GM19328 (cell line): ENCODE results near the gene ARIH2.

Source experiments
- ATAC-seq: cut with Tn5 transposase; IDR thresholded peaks from one replicate; pipeline ENCODE4 v1.9.1; 2021; ENCODE audit warnings: mild to moderate bottlenecking, moderate library complexity; ENCODE audit not compliant: unreplicated experiment

ARIH2 gene

DNA sequence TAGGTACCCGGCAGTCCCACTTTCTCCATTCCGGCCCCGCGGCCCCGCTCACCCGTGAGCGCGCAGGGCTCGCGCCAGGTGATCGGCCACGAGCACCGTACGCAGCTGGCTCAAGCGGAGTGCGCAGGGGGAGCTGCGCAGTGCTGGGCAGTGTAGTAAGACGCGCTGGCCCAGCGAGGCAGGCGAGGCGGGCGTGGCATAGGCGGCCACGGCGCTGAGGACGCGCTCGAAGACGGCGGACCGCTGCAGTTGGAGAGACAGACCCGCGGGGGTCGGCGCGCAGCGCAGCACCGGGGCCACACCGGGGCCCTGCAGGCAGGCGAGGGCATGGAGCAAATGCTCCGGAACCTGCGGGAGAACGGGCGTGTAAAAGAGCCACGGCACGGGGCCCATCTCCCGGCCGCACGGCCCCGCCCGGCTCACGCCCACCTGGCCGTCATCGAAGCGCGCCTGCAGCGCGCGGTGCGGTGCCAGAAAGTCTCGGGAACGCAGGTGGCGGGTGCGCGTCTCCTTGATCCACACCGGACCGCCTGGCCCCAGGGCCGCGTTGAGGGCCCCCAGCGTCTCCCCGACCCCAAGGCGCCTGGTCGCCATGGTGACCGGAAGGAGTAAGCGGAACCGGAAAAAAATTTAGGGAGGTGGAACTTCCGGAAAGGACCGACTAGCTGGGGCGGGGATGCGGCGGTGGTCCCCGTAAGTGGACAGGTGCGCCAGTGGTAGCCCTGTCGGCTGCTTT is 99.5 kb downstream of the ARIH2 start, which contains the start of gene DALRD3:
Gene DALRD3 (minus strand): TSS at position 610 of the 736 bp plus-strand sequence. CDS start 16 bp downstream, at position 594.
- no peak for ATAC-seq

- no peak for ATAC-seq
Measured at GRCh38 chr3:49018707-49019006, 100.0 kb downstream of the ARIH2 start.

GRCh38 chr3:49019941-49020329 is 101.3 kb downstream of the ARIH2 start:
- no peak for ATAC-seq

- ATAC-seq, result no peak
Measured at GRCh38 chr3:49020330-49021212, 101.9 kb downstream of the ARIH2 start.

- peak; percentile 47 for ATAC-seq
Measured at GRCh38 chr3:49021213-49021812, 102.7 kb downstream of the ARIH2 start.

- ATAC-seq, result peak; percentile 45
Measured at GRCh38 chr3:49021813-49022687, 103.4 kb downstream of the ARIH2 start, which contains the start of gene NDUFAF3. TSS of gene NDUFAF3 (plus strand) at chr3:49022121. CDS start at chr3:49022145, 24 bp downstream.

DNA sequence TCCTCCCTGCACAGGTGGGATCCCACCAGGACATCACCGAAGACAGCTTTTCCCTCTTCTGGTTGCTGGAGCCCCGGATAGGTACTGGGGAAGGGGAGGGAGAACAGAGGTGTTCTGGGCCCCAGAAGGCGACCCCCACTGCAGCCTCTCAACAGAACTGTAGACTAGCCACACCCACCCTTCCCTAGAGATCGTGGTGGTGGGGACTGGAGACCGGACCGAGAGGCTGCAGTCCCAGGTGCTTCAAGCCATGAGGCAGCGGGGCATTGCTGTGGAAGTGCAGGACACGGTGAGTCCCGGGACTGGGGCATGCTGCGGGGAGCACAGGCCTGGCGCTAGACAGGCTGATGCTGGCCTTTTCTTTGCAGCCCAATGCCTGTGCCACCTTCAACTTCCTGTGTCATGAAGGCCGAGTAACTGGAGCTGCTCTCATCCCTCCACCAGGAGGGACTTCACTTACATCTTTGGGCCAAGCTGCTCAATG is 104.1 kb downstream of the ARIH2 start:
- ATAC-seq, result no peak

DNA sequence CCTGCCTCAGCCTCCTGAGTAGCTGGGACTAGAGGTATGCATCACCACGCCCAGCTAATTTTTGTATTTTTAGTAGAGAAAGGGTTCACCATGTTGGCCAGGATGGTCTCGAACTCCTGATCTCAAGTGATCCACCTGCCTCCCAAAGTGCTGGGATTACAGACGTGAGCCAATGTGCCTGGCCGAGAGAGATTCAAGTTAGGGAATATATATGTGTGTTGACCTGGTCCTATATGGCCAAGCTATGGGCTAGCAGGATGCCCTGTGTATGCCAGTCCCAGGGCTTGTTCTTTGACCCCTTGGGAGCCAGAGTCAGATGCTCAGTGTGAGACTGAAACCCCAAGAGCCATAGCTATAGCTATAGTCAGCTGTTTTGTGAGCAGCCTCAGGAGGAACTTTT is 105.1 kb downstream of the ARIH2 start:
- ATAC-seq, result no peak

GRCh38 chr3:49024449-49024848 is 105.8 kb downstream of the ARIH2 start:
- ATAC-seq, result no peak

GRCh38 chr3:49025005-49025792 is 106.6 kb downstream of the ARIH2 start:
- ATAC-seq, result no peak

DNA sequence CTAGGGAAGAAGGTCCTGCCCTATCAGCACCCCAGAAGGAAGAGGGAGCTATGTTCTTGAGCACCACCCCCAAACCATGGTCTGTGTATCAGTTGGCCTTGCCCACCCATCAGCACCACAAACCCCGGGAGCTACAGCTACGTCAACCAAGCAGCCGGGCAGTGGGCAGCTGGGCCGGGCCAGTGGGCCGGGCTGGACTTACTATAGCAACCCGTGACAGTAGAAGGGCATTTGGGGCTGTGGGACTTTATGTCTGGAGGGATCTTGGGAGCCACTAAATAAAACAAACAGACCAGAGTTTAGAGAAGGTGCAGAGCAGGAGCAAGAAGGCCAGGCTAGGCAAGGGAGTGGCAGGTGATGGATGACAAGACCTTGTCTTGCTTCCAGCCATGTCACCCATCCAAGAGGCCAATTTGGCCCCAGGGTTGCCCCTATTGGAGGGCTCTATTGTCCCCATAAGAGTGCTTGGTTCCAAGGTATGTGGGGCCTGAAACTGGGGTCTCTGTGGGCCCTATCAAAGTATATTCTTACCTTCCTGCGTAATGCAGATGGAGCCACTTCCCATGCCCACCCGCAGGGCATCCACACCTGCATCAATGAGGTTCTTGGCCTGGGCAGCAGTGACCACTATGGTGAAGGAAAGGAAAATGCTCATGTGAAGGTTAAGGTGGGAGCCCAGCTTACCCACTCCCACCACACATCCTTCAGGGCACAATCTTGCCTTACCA is 107.3 kb downstream of the ARIH2 start:
- no peak for ATAC-seq

DNA sequence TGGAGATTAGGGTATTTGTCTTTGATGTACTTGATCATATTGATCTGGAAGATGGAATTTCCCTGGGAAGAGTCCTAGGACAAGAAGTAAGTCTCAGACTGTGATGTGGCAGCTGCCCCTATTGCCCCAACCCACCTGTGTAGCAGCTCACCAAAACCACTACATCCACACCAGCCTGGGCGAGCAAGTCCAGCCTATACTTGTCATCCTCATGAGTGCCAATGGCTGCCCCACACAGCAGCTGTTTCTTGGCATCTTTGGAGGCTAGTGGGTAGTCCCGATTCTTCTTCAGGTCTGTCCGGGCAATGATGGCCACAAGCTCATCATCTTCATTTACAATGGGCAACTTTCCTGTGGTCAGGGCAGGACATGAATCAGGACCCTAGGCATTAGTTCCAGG is 107.9 kb downstream of the ARIH2 start:
- ATAC-seq, result no peak

- ATAC-seq, result no peak
Measured at GRCh38 chr3:49027634-49028033, 109.0 kb downstream of the ARIH2 start.

GRCh38 chr3:49028298-49028672 is 109.6 kb downstream of the ARIH2 start:
- ATAC-seq, result no peak

DNA sequence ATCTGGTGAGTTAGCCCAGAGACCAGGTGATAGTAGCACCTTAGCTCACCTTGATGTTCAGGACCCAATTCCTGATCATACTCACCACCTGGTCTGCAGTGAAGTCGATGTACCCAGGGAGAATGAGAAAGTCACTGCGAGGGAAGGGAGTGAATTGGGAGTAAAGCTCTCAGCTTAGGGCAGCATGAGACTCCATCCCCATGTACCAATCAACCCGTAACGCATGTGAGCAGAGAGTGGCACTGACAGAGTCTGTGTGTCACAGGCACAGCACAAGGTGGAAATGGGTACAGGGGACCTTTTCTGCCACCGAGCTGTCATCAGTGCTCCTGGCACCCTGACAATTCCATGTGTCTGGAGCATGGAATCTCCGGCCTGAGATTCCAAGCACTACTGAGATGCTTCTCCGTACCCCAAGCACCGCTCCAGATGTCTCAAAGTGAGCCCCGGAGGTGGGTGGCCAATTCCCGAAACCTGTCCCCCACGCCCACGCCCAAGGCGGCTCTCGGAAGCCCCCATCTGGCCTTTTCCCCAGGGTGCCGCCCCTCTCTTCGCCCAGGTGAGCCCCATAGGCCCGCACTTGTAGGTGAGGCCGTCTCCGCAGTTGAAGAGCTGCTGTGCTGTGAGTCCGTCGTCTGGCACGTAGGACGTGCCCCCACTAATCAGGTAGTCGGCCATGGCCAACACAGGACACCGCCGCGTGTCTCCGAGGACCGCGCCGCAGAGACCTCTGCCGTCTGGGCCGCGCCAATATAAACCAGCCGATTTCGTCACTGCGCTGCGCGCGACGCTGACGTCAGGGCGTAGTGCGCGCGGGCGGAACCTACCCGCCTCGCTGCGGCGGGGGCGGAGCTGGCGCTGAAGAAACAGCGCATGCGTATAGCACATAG is 110.3 kb downstream of the ARIH2 start, which contains the start of gene IMPDH2:
Gene IMPDH2 (minus strand): TSS at position 726 of the 890 bp plus-strand sequence. CDS start 48 bp downstream, at position 678.
- ATAC-seq, result peak; percentile 93

- no peak for ATAC-seq
Measured at GRCh38 chr3:49029563-49029884, 110.9 kb downstream of the ARIH2 start.

- ATAC-seq, result no peak
Measured at GRCh38 chr3:49030321-49030720, 111.7 kb downstream of the ARIH2 start.

GRCh38 chr3:49032646-49033304 is 114.1 kb downstream of the ARIH2 start:
- ATAC-seq, result no peak
